B cell (primary cell): ENCODE results near the gene DDR1. TPM values are rescaled to one million over a fixed set of nuclear protein-coding genes. Genes with fewer than 3 reads are reported as not detected.

Source experiments
- ATAC-seq: fragments of 200-7000 bp; cut with Tn5 transposase; one replicate; pipeline ENCODE4 v1.10.0; 2021; ENCODE audit warnings: low read depth, mild to moderate bottlenecking, moderate number of reproducible peaks, moderate library complexity
- CTCF ChIA-PET: fragments of 350-600 bp; sonication (Branson Sonifier 250); formaldehyde crosslinking; loops from one replicate; lab custom pipeline; 2021; ENCODE audit warnings: antibody characterized with exemption, inconsistent platforms; lab: Charles Lee
- POLR2A ChIA-PET: fragments of 350-600 bp; sonication (Branson Sonifier 250); formaldehyde crosslinking; loops from one replicate; lab custom pipeline; 2021; ENCODE audit warnings: antibody characterized with exemption; lab: Charles Lee
- DNase-seq: peaks from one replicate; pipeline ENCODE4 v3.0.0; 2013
- H2AFZ ChIP-seq: 2 replicates; pipeline ENCODE4 v1.6.1; 2012; ENCODE audit warnings: mild to moderate bottlenecking, low read depth, low read length; ENCODE audit not compliant: insufficient read depth, poor library complexity, severe bottlenecking
- H3K27ac ChIP-seq, 2 donors: 1 replicate in 1 of 2; 2 replicates in 1 of 2; pipeline ENCODE4 v1.5.1; 2012 to 2013; ENCODE audit warnings: low read length in 2 of 2, mild to moderate bottlenecking in 2 of 2, moderate library complexity in 1 of 2
- H3K27me3 ChIP-seq, 4 experiments: fragments of 200-600 bp in 1 of 4; sonication (generic) in 1 of 4; replicated peaks in 1 of 4; 1 replicate in 2 of 4; 2 replicates in 2 of 4; pipeline versions ENCODE4 v1.6.1 to v1.7.0; 2013 to 2016; ENCODE audit warnings: low read length in 3 of 4, mild to moderate bottlenecking in 2 of 4, mixed read lengths in 1 of 4, moderate library complexity in 1 of 4; ENCODE audit not compliant: insufficient read depth in 4 of 4, control insufficient read depth in 3 of 4; ENCODE audit errors: control extremely low read depth in 1 of 4
- H3K36me3 ChIP-seq, 2 experiments: replicated peaks in 1 of 2; 1 replicate in 1 of 2; 2 replicates in 1 of 2; pipeline versions ENCODE4 v1.6.1 to v1.7.1; 2013; ENCODE audit warnings: low read length in 1 of 2; ENCODE audit not compliant: insufficient read depth in 2 of 2, control insufficient read depth in 1 of 2; ENCODE audit errors: control extremely low read depth in 1 of 2, extremely low read depth in 1 of 2
- H3K4me1 ChIP-seq, 2 donors: fragments of 200-600 bp in 1 of 2; sonication (generic) in 1 of 2; 1 replicate in 1 of 2; 2 replicates in 1 of 2; pipeline versions ENCODE4 v1.5.1 to v1.6.1; 2013 to 2017; ENCODE audit warnings: low read length in 2 of 2; ENCODE audit not compliant: control insufficient read depth in 2 of 2, insufficient read depth in 2 of 2
- H3K4me2 ChIP-seq: replicated peaks from 2 replicates; pipeline ENCODE3; 2012; ENCODE audit warnings: mild to moderate bottlenecking, low read depth, low read length; ENCODE audit not compliant: poor library complexity, severe bottlenecking
- H3K4me3 ChIP-seq, 5 experiments: fragments of 200-600 bp in 1 of 5; sonication (generic) in 1 of 5; 1 replicate in 3 of 5; 2 replicates in 2 of 5; pipeline versions ENCODE4 v1.5.1 to v1.7.0; 2011 to 2016; ENCODE audit warnings: low read length in 4 of 5, mild to moderate bottlenecking in 4 of 5, low read depth in 2 of 5, control low read depth in 1 of 5, moderate library complexity in 1 of 5; ENCODE audit not compliant: insufficient read depth in 1 of 5; ENCODE audit errors: control extremely low read depth in 1 of 5, extremely low read depth in 1 of 5
- H3K79me2 ChIP-seq: fragments of 200-600 bp; sonication (generic); one replicate; pipeline ENCODE4 v1.6.0; 2016; ENCODE audit warnings: low read length; ENCODE audit not compliant: control insufficient read depth, insufficient read depth
- H3K9ac ChIP-seq: fragments of 200-600 bp; sonication (generic); 2 replicates; pipeline ENCODE4 v1.6.1; 2017; ENCODE audit warnings: mild to moderate bottlenecking, low read length, moderate library complexity
- H3K9me3 ChIP-seq, 3 donors: one replicate each; pipeline versions ENCODE4 v1.6.1 to v1.7.1; 2013; ENCODE audit warnings: low read length in 2 of 3; ENCODE audit not compliant: control insufficient read depth in 2 of 3, insufficient read depth in 1 of 3; ENCODE audit errors: control extremely low read depth in 1 of 3
- H4K20me1 ChIP-seq: 2 replicates; pipeline ENCODE4 v1.6.0; 2012; ENCODE audit warnings: mild to moderate bottlenecking, low read length; ENCODE audit not compliant: insufficient read depth, control insufficient read depth, poor library complexity, severe bottlenecking
- H3K27ac Mint-ChIP-seq: one replicate; pipeline ENCODE4 v1.8.0; 2021; ENCODE audit warnings: mixed read lengths
- H3K27me3 Mint-ChIP-seq: one replicate; pipeline ENCODE4 v1.8.0; 2021; ENCODE audit warnings: mixed read lengths
- H3K4me1 Mint-ChIP-seq: one replicate; pipeline ENCODE4 v1.8.0; 2021; ENCODE audit warnings: mixed read lengths
- H3K4me3 Mint-ChIP-seq: one replicate; pipeline ENCODE4 v1.8.0; 2021; ENCODE audit warnings: mixed read lengths
- H3K9me3 Mint-ChIP-seq: one replicate; pipeline ENCODE4 v1.8.0; 2022; ENCODE audit warnings: mixed read lengths; ENCODE audit not compliant: insufficient read depth
- CTCF ChIP-seq: fragments of 200-600 bp; IDR thresholded peaks from one replicate; pipeline ENCODE4 v1.8.0; 2022; ENCODE audit warnings: antibody characterized with exemption, mild to moderate bottlenecking
- EZH2 ChIP-seq: IDR thresholded peaks from 2 replicates; pipeline ENCODE4 v1.6.1; 2012; ENCODE audit warnings: borderline replicate concordance, low read depth, mild to moderate bottlenecking, moderate library complexity, low read length; ENCODE audit not compliant: insufficient read depth, poor library complexity, severe bottlenecking
- WGBS: methylation state at CpG from one replicate; pipeline ENCODE4 v1.1.5; 2013; ENCODE audit warnings: missing lambda C conversion rate; ENCODE audit not compliant: insufficient coverage; 5-methylcytosine and 5-hydroxymethylcytosine counted together
- intact Hi-C: fragments of 100-400 bp; cut with micrococcal nuclease; formaldehyde crosslinking; loops from one replicate; pipeline ENCODE4 v1.10.0; 2022
- polyA plus RNA-seq: library from polyadenylated mRNA; depleted of rRNA; stranded (reverse); fragments of >200 nt; gene quantifications from 2 replicates; pipeline ENCODE4 v1.2.3, GENCODE V29; 2012
- total RNA-seq, 2 donors: library from RNA; stranded (reverse); fragments of 120-200 nt in 1 of 2; gene quantifications; 1 replicate in 1 of 2; 2 replicates in 1 of 2; pipeline versions ENCODE4 v1.2.3 to v1.2.4, GENCODE V29; 2013 to 2022

Gene DDR1
- total and polyA plus RNA-seq, 2 donors (not counting 1 experiment from before 2014, with no cell fraction given), result 28.8 to 61.7 TPM

GRCh38 chr6:30932665-30933365 is 48.5 kb downstream of the DDR1 start:
- Histone ChIP-seq H3K27me3 (peaks cover 0 to 5% (median 1%) of the 10 kb centered on the region in 4 experiments), H2AFZ (no peak overlapping the region), H3K9ac (no peak overlapping the region), H3K4me1 (no peaks in the 10 kb centered on the region), H3K27ac (no peak overlapping the region), H3K36me3 (no peaks in the 10 kb centered on the region), H3K4me2 (no peak overlapping the region), H4K20me1 (no peaks in the 10 kb centered on the region), H3K4me3 (no peak overlapping the region), H3K79me2 (no peaks in the 10 kb centered on the region), H3K9me3 (peaks cover 0 to 11% (median 6%) of the 10 kb centered on the region in 3 donors)
- ATAC-seq (no peak), DNase-seq (no peak)
- intact Hi-C loops, result no loop called here
- peaks cover 6% of the 10 kb centered on the region for H3K9me3 Mint-ChIP-seq
- TF ChIP-seq CTCF (no peak), EZH2 (no peak)
- no peak overlapping the region for H3K4me3 Mint-ChIP-seq
- H3K27ac Mint-ChIP-seq, result no peak overlapping the region
- POLR2A ChIA-PET, result no interaction called here
- peaks cover 18% of the 10 kb centered on the region for H3K27me3 Mint-ChIP-seq
- CTCF ChIA-PET, result no interaction called here
- WGBS, result 67% methylated on average over 1 of the region's 6 CpGs
- no peaks in the 10 kb centered on the region for H3K4me1 Mint-ChIP-seq

GRCh38 chr6:30935018-30935417 is 50.7 kb downstream of the DDR1 start:
- Histone ChIP-seq H3K79me2 (no peaks in the 10 kb centered on the region), H3K4me3 (no peak overlapping the region), H3K27me3 (peaks cover 0 to 11% (median 1%) of the 10 kb centered on the region in 4 experiments), H3K9me3 (no peaks in the 10 kb centered on the region), H3K27ac (no peak overlapping the region), H3K9ac (no peak overlapping the region), H3K36me3 (no peaks in the 10 kb centered on the region), H3K4me2 (no peak overlapping the region), H2AFZ (no peak overlapping the region), H4K20me1 (no peaks in the 10 kb centered on the region), H3K4me1 (no peaks in the 10 kb centered on the region)
- Mint-ChIP-seq H3K27me3 (peaks cover 24% of the 10 kb centered on the region), H3K4me1 (no peaks in the 10 kb centered on the region), H3K9me3 (no peaks in the 10 kb centered on the region), H3K4me3 (no peak overlapping the region), H3K27ac (no peak overlapping the region)
- ATAC-seq (no peak), DNase-seq (no peak)
- TF ChIP-seq EZH2 (no peak), CTCF (no peak)
- CTCF ChIA-PET, result no interaction called here
- intact Hi-C loops, result no loop called here
- POLR2A ChIA-PET, result no interaction called here
- WGBS, result 48% methylated on average over 3 of the region's 3 CpGs
